Measurements from ENCODE around the gene DGKH. TPM values are rescaled to one million over a fixed set of nuclear protein-coding genes. Genes with fewer than 3 reads are reported as not detected.
"Not testable (repeated sequence)": the region's sequence is repeated elsewhere in the genome, so short reads cannot be mapped to it uniquely, and the experiment has no call there.

DGKH gene
- total RNA-seq, 1 experiment from 2014 or later: 9.9 TPM

- DNase-seq (ENCODE audit: low read depth): not testable (repeated sequence)
Measured at GRCh38 chr13:42226759-42227158, 178.3 kb downstream of the DGKH start.

DNA sequence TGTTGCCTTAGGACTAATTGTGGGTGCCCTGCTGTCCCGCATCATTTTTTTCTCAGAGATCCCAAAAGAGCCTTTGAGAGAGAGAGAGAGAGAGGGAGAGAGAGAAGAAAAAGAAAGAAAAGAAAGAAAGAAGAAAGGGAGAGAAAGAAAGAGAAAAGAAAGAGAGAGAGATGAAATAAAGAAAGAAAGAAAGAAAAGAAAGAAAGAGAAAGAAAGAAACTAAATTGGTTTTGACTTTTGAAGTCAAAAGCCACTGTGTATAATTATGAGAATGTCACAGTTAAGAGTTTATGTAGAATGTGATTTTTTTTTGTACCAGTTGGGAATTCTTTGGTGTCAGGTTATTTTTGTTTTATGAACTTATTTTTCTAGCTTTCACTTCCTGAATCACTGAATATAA, 180.1 kb downstream of the DGKH start:
- DNase-seq (ENCODE audit: low read depth): no peak

DNA sequence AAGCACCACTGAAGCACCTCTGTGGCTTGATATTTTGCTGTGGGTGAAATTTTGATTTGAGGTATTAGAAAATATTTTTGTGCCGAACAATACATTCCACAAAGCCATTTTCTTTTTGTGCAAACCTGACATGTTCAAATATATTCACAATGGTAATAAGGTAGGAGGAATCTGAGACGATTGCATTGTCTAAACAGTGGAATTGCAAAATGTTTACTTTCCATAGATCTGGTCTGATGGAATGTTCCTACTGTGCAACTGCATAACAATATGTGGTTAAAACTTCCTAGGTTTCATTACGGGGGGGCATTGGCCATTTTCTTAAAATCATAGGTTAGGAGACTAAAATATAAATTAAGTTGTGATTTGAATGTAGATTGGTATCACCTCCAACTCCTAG, 180.8 kb downstream of the DGKH start:
- no peak for DNase-seq (ENCODE audit: low read depth)

DNA sequence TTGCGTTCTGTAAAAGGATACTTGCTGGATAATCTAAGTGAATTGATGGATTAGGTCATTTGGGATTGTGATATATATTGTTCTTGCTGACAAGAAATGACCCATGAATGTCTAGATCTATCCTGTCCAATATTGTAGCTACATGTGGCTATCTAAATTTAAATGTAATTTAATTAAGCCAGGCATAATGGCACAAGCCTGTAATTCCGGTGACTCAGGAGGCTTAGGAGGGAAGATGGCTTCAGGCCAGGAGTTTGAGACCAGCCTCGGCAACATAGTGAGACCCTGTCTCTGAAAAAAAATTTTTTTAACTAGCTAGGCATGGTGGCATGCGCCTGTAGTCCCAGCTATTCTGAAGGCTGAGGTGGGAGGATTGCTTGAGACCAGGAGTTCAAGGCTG, 184.2 kb downstream of the DGKH start:
- no peak for DNase-seq (ENCODE audit: low read depth)

GRCh38 chr13:42233726-42234125, 185.3 kb downstream of the DGKH start:
- no peak for DNase-seq (ENCODE audit: low read depth)

- no peak for DNase-seq (ENCODE audit: low read depth)
Measured at GRCh38 chr13:42239161-42239560, 190.7 kb downstream of the DGKH start.

DNA sequence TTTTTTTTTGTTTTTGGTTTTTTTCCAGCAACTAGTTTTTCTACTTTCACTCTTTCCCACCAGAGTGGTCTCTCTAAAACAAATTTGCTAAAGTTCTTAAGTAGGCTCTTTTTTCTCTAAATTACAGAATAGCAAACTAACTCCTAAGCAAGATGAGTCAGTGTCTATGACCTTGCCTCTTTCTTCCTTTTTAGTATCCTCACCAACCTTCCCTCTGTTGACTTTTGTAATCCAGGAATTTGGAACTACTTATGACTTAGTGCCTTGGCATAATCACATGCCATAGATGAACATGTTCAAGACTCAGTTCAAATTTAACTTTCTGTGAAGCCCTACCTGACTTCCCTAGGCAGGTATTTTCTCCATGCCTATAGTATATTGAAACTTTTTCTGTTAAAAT, 191.2 kb downstream of the DGKH start:
- DNase-seq (ENCODE audit: low read depth): peak; percentile 55

DNA sequence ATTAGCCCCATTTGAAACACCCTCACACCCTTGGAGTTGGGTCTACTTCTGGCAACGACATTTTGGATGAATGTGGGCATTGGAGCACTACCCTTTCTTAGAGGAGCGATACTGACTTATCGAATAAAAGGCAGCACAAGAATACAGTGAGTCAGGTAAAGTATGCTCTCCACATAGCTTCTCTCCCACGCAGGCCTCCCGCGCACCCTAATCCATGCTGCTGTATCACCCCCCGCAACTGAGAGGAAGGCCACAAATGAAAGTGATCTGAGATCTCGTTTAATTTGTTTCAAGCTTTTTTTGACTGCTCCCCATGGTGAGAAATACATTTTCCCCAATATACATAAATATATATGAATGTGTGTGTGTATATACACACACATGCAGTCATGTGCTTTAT, 198.1 kb downstream of the DGKH start:
- no peak for DNase-seq (ENCODE audit: low read depth)

GRCh38 chr13:42247883-42248282, 199.4 kb downstream of the DGKH start:
- no peak for DNase-seq (ENCODE audit: low read depth)

- DNase-seq (ENCODE audit: low read depth): no peak
Measured at GRCh38 chr13:42255886-42256285, 207.4 kb downstream of the DGKH start.

DNA sequence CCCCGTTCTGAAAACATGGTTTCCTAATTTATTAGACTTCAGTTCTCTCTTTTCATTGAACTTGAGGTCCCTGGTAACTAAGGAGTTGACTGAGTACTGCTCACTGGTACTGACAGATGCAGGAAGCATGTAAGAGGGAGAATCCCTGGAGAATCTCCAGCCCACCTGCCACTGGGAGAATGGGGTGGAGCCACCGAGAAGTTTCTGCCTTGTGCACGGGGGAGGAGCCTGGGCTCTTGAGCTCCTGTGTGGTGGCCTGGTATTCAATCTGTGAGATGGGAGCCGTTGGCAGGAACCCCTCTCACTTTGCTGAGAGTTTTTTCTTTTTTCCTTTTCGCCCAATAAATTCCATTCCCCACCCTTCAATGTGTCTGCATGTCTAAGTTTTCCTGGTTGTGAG, 210.3 kb downstream of the DGKH start:
- DNase-seq (ENCODE audit: low read depth): no peak

DNA sequence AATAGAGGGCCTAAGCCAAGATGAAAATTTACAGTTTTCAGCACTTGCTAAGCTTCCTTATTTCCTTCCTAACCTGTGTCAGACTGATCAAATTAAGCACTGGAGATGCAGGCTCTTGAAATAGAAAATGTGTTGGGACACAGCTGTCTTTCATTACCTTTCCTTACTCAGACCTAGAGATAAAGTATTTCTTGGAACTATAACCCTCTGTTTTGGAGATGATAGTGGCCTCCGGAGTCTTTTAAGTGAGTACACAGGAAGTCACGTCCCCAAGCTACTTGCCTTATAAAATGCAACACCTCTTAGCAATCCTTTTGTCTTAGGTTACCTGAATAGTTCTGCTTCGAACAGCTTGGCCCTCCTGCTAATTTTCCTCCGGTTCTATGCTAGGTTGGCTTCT, 211.1 kb downstream of the DGKH start:
- no peak for DNase-seq (ENCODE audit: low read depth)

- DNase-seq (ENCODE audit: low read depth): no peak
Measured at GRCh38 chr13:42260903-42261654, 212.6 kb downstream of the DGKH start.

GRCh38 chr13:42266473-42266872, 218.0 kb downstream of the DGKH start:
- peak; percentile 63 for DNase-seq (ENCODE audit: low read depth)

- no peak for DNase-seq (ENCODE audit: low read depth)
Measured at GRCh38 chr13:42270160-42270856, 221.9 kb downstream of the DGKH start.

- DNase-seq (ENCODE audit: low read depth): no peak
Measured at GRCh38 chr13:42270857-42271215, 222.4 kb downstream of the DGKH start.

DNA sequence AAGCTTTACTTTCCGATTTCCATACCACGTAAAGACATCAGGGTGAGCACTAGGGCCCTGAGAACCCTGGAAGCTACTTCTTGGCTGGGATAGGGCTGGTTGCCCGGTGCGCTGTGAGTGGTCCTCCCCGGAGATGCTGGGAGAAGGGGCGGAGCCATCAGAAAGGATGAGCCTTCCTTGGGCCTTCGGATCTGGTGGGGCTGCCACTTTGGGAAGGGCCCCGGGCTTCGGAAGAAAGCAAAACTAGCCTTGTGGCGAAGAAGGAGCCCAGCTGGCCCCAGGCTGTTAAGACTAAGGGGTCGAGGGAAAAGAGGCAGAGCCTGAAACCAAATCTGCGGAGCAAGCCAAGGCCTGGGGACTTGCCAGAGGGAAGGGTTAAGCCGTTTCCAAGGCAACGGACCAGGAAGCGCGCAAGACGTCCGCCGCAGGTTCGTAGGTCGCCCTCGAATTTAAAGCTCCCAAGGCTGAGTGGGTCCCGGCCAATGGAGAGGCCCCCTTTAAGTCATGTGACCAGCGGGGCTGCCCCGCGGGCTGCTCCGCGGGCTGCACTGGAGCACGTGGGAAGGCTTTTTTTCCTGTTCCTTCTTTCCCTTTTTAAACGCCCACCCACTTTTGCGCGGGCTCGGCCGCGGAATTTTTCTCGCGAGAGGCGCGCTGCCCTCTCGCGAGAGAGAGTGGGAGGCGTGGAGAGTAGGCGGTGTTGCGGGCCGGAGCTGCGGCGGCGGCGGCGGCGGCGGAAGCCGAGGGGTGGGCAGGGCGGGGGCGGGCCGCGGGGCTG, 223.1 kb downstream of the DGKH start:
- peak; percentile 100 for DNase-seq (ENCODE audit: low read depth)

- peak; percentile 53 for DNase-seq (ENCODE audit: low read depth)
Measured at GRCh38 chr13:42272115-42272803, 223.8 kb downstream of the DGKH start, which contains the start of gene AKAP11. TSS of gene AKAP11 (plus strand) at chr13:42272152. CDS start at chr13:42286349, 14,197 bp downstream.

DNA sequence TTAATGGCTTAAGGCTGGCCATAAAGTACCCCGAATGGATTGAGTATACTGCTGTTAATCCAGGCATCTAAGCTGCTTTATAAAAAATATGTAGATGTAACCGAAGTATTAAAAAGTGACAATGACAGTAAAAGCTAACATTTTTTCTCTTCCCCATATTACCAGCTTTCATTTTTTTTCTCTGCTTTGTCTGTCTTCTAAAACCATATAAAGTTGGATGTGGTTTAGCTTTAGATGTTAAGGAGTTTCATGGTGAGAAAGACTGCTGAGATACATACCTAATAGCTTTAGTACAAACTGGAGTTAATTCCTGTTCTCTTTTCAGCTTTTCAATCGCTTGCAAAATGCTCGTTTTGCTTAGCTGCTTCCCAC, 224.3 kb downstream of the DGKH start:
- no peak for DNase-seq (ENCODE audit: low read depth)

GRCh38 chr13:42274386-42275097, 226.1 kb downstream of the DGKH start:
- DNase-seq (ENCODE audit: low read depth): no peak

DNA sequence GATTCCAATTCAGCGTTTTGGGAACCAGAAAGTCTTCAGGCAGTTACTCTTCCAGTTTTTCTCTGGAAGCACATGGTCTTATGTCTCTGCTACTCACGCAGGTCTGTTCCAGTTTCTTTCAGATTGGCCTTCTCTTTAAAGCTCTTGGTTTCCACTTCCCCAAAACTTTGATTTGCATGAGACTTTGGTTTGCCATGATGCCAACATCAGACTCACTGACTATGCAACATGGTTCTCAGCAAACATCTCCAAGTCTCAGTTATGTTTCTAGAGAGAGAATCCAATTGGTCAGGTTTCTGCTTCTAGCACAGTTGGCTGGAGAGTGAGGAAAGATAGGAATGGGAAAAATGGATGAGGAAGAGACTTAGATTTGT, 226.6 kb downstream of the DGKH start:
- no peak for DNase-seq (ENCODE audit: low read depth)

Data from HT1080 (cell line).